Epidermal melanocyte (primary cell): ENCODE measurements around the gene ASCC3.

Experiments used
- DNase-seq: peaks from one replicate; pipeline ENCODE4 v3.0.0; 2011; ENCODE audit warnings: low spot score; ENCODE audit not compliant: insufficient read length

ASCC3 gene

DNA sequence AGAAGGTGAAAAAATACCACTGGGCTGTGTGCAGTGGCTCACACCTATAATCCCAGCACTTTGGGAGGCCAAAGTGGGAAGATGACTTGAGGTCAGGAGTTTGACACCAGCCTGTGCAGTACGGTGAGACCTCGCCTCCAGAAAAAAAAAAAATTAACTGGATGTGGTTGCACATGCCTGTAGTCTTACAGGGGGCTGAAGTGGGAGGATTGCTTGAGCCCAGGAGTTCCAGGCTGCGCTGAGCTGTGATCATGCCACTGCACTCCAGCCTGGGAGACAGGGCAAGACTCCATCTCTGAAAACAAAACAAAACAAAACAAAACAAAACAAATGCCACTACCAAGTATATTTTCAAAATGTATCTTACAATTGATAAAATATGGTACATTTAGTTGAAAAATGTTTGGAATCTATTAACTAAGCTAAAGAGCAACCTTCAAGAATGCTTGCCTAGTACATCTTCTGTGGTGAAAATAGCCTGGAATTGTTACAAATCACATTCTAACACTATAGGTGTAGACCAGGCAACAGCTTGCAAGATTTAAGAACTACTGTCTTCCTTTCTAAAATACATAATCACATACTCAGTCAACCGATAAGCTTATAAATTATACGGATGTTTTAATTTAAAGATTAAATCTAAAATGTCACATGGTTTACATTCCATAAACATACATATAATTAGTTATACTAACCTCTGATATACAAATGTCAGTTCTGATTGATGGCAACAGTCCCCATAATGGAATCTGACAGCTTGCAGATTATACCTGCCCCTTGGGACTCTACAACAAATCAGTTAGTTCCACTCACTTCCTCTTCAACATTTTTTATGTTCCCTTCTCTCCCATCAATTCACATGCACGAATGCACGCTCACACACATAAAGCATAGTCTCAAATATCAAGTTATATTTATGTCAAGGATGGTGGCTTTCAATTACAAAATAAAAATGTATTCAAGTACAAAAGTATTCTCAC lies 150.8 kb downstream of the ASCC3 start:
- DNase-seq: no peak

DNA sequence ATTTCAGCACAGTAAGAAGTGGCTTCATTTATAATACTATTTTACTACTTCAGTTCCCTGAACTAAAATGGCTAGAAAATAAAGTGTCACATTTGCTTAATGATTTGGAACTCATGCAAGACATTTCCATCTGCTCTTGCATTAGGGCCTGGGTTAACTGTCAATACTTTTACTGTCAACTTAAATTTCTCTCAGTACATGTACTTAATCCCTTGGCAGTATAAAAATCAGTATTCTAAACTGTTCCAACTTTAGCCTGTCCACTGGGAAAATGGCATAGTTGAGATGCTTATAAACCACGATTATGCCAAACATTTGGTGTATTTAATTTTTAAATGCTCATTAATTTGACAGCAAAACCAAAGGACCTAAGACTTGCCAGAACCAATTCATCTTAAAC lies 154.5 kb downstream of the ASCC3 start:
- DNase-seq: no peak

- no peak for DNase-seq
Observed at GRCh38 chr6:100724696-100725095, 156.4 kb downstream of the ASCC3 start.

- DNase-seq: no peak
Observed at GRCh38 chr6:100724222-100724621, 156.9 kb downstream of the ASCC3 start.

DNA sequence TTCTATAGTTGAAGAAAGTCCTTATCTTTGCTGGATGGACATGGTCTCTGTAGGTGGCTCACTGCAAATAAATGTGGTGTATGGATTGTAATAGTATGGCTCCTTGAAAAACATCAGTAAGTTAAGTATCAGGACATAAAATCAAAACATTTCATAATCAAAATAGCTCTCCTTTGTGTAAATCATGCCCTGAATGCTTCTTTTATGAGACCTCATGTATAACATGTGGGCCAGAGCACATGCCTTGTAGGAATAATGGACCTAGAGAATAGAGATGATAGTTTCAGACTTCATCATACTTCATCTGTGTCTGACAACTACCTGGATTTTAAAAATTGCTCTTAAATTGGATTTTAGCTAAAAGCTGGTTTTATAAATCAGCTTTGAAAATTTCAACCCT lies 159.9 kb downstream of the ASCC3 start:
- DNase-seq: no peak

- DNase-seq: no peak
Observed at GRCh38 chr6:100719883-100720682, 161.0 kb downstream of the ASCC3 start.

DNA sequence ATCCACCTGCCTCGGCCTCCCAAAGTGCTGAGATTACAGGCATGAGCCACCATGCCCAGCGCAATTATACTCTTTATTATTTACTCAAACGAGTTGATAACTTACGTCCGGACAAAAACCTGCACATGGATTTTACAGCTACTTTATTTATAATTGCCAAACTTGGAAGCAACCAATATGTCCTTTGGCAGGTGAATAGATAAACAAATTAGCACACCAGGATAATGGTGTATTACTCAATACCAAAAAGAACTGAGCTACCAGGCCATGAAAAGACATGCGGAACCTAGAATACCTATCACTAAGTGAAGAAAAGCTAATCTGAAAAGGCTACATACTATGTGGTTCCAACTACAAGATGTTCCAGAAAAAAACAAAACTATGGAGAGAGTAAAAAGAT lies 168.1 kb downstream of the ASCC3 start:
- DNase-seq: no peak

GRCh38 chr6:100706491-100706890 lies 174.6 kb downstream of the ASCC3 start:
- DNase-seq: no peak

DNA sequence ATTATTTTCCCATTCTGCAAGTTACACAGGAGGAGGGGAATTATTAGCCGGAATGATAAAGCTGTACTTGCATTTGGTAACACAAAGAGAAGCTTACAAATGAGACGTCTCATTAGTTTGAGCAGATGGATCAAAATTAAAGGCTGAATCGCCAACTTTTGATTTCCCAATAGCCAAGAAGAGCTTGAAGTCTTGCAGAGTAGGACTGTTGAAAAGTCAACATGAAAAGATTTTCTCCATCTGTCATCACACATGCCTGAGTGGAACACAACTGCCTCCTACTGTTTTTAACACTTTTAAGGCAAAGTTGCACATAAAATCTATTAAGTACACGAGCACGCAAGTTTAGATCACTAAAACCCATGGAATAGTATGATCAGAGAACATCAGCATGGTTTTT lies 176.2 kb downstream of the ASCC3 start:
- no peak for DNase-seq

DNA sequence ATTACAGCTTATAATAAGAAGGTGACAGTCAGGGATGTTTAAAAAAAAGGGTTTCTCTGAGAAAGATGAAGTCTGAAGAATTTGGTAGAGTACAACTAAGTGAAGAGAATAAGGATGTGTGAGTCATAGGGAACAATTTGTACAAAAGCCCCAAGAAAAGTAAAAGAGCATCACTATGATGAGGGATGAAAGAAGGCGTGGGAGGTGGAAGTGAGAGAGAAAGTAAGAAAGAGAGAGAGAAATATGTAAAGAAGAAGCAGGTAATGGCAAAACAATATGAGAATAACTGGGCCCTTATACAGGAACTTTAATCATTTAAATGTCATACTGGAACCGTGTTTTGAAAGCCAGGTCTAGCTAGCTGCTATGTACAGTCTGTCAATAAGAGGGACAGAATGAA lies 179.4 kb downstream of the ASCC3 start:
- DNase-seq: no peak

- no peak for DNase-seq
Observed at GRCh38 chr6:100700009-100700408, 181.1 kb downstream of the ASCC3 start.

DNA sequence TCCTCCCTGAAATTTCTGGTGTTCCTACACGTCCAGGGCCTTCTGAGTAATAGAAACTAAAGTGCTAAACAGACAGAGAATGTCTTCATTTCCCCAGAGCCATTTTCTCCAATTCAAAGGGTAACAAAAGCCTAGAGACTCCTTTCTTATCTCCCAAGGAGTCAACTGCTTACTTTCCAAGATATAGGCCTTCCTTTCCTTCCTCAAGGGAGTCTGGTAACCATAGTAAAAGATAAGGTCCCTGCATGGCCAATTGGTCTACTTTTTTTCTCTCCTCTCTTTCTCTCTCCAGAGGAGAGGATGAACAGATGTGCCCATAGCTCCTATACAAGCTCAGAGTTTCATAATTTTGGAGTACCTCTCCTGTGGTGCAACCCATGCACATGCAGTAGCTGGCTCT lies 185.7 kb downstream of the ASCC3 start:
- DNase-seq: no peak

- DNase-seq: no peak
Observed at GRCh38 chr6:100693249-100693927, 187.7 kb downstream of the ASCC3 start.

GRCh38 chr6:100691972-100692371 lies 189.2 kb downstream of the ASCC3 start:
- DNase-seq: no peak

DNA sequence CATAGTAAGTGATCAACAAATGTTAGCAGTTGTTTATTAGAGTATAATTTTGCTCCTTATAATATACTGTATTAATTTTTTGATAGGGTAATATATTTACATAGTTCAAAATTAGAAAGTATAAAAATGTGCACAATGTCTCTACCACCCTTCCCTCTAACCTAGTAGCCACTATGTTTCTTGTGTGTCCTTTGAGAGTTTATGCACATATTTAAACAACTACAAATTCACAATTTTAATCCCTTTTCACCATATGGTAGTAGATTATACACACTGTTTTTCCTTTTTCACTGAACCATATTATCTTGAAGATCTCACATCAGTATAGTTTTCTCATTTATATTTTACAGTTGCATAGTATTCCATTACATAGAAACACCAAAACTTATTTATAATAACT lies 194.9 kb downstream of the ASCC3 start:
- DNase-seq: no peak

GRCh38 chr6:100685747-100686146 lies 195.4 kb downstream of the ASCC3 start:
- DNase-seq: no peak

DNA sequence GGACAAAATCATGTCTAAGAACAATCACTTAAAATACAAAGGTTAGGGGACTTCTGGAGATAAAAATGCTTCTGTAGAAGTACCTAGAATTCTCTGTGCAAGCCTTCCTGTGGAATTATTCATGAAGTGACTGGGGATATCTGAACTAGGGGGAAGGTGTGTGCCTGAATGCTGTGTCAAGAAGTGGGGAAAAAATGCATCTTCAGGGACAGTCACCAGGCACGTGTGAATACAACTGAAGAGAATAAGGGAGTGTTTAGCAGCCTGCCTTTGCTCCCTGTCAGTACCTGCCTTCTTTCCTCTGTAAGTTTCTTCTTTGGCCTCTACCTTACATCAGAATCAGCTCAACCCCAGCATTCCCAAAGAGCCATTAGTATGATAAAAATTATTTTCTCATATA lies 201.0 kb downstream of the ASCC3 start:
- no peak for DNase-seq

DNA sequence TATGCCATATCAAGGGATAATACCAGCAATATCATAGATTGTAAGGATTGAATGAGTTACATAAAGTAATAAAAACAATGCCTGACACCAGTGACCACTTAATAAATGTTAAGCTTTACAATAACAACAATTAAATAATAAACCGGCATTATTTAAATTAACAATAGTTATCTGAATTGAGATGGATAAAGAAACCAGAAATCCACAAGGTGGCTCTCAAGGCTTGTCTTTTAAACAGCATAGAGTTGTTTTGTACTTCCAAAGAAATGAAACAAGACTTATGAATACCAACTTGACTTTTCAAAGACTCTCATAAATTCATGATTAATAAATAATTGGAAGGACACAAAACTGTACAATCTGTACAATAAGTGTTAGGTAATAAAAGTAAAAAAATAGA lies 203.1 kb downstream of the ASCC3 start:
- DNase-seq: no peak

- no peak for DNase-seq
Observed at GRCh38 chr6:100677240-100677639, 203.9 kb downstream of the ASCC3 start.

DNA sequence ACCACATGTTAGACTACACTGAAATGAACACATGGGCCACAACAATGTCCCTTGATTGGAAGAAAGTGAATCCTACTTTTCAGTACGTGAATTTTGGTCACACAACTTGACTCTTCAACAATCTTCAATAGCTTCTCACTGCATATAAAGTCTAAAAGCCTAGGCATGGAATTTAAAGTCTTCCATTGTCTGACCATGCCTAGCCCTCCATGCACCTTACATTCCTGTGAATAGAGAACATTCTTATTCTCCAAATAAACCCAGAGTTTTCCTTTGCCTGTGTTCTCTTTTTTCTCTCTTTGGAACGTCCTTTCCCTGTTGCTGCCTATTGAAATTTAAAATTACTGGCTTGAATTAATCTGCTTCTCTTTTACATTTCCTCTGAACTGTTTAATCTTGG lies 207.5 kb downstream of the ASCC3 start:
- no peak for DNase-seq

- no peak for DNase-seq
Observed at GRCh38 chr6:100671740-100672139, 209.4 kb downstream of the ASCC3 start.

DNA sequence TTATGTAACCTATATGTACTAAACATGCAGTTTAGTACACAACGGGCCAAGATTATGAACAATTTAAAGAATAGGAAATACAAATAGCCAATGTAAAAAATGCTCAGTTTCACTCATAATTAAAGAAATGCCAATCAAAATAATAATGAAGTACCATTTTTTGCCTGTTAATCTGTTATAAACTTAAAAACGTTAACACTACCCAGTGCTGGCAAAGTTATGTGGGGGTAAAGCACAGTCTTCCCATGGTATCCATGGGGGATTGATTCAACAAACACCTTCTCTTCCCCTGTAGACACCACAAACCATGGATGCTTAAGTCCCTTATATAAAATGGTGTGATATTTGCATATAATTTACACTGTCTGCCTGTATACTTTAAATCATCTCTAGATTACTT lies 211.1 kb downstream of the ASCC3 start:
- no peak for DNase-seq
